HepG2 (cell line): ENCODE measurements around the gene CNTD1. TPM values are rescaled to one million over a fixed set of nuclear protein-coding genes. Genes with fewer than 3 reads are reported as not detected.

Experiments
- ATF4 ChIP-seq, 2 experiments: fragments of 450-650 bp in 1 of 2; sonication (generic) in 1 of 2; formaldehyde crosslinking; IDR thresholded peaks; 2 replicates each; pipeline versions ENCODE4 v1.5.0 to v1.8.0; 2020 to 2022; ENCODE audit warnings: mild to moderate bottlenecking in 1 of 2, missing genetic modification reagents in 1 of 2
- CREM ChIP-seq, 2 experiments: sonication (generic) in 1 of 2; formaldehyde crosslinking in 1 of 2; IDR thresholded peaks; 2 replicates each; pipeline versions ENCODE4 v1.4.0 to v1.6.1; 2016 to 2020; ENCODE audit warnings: antibody characterized with exemption in 1 of 2, mild to moderate bottlenecking in 1 of 2, missing genetic modification reagents in 1 of 2
- FOXA3 ChIP-seq: IDR thresholded peaks from 2 replicates; pipeline ENCODE4 v1.6.1; 2016; ENCODE audit warnings: missing genetic modification reagents, missing compliant biosample characterization
- KDM1A ChIP-seq: IDR thresholded peaks from 2 replicates; pipeline ENCODE4 v1.6.1; 2016; ENCODE audit warnings: missing compliant biosample characterization
- KMT2A ChIP-seq: sonication (generic); formaldehyde crosslinking; IDR thresholded peaks from 2 replicates; pipeline ENCODE4 v1.4.0; 2020; ENCODE audit warnings: missing genetic modification reagents
- PRDM4 ChIP-seq: sonication (generic); formaldehyde crosslinking; IDR thresholded peaks from 2 replicates; pipeline ENCODE4 v1.9.0; 2021; ENCODE audit warnings: missing genetic modification reagents, borderline replicate concordance
- SIN3B ChIP-seq: fragments of 150-350 bp; IDR thresholded peaks from 2 replicates; pipeline ENCODE4 v1.6.1; 2014; ENCODE audit warnings: low read length
- THAP8 ChIP-seq: sonication (generic); formaldehyde crosslinking; IDR thresholded peaks from 2 replicates; pipeline ENCODE4 v1.5.1; 2020; ENCODE audit warnings: missing genetic modification reagents, mild to moderate bottlenecking, borderline replicate concordance
- UBTF ChIP-seq: sonication (generic); formaldehyde crosslinking; IDR thresholded peaks from 2 replicates; pipeline ENCODE4 v1.4.0; 2020; ENCODE audit warnings: mild to moderate bottlenecking, missing genetic modification reagents
- ZBED4 ChIP-seq: sonication (generic); formaldehyde crosslinking; IDR thresholded peaks from 2 replicates; pipeline ENCODE4 v1.4.0; 2020; ENCODE audit warnings: missing genetic modification reagents, borderline replicate concordance
- ZEB1 ChIP-seq: IDR thresholded peaks from 2 replicates; pipeline ENCODE4 v1.6.1; 2012; ENCODE audit warnings: mild to moderate bottlenecking, low read depth, inconsistent platforms; ENCODE audit not compliant: insufficient replicate concordance
- ZNF501 ChIP-seq: sonication (generic); formaldehyde crosslinking; IDR thresholded peaks from 2 replicates; pipeline ENCODE4 v1.5.1; 2020; ENCODE audit warnings: mild to moderate bottlenecking, moderate library complexity, missing genetic modification reagents
- ZNF678 ChIP-seq: sonication (generic); formaldehyde crosslinking; IDR thresholded peaks from 2 replicates; pipeline ENCODE4 v1.4.0; 2020; ENCODE audit warnings: mild to moderate bottlenecking, missing genetic modification reagents
- ZNF740 ChIP-seq: sonication (generic); formaldehyde crosslinking; IDR thresholded peaks from 2 replicates; pipeline ENCODE4 v1.4.0; 2020; ENCODE audit warnings: missing genetic modification reagents
- ZNF883 ChIP-seq: sonication (generic); formaldehyde crosslinking; IDR thresholded peaks from 2 replicates; pipeline ENCODE4 v1.5.1; 2020; ENCODE audit warnings: mild to moderate bottlenecking, missing genetic modification reagents; ENCODE audit errors: not compliant biosample characterization
- ZSCAN31 ChIP-seq: sonication (generic); formaldehyde crosslinking; IDR thresholded peaks from 2 replicates; pipeline ENCODE4 v1.5.0; 2020; ENCODE audit warnings: low read depth, mild to moderate bottlenecking, missing genetic modification reagents
- polyA plus RNA-seq, 8 experiments: library from polyadenylated mRNA; depleted of rRNA in 3 of 8; stranded (reverse) in 7 of 8; unstranded in 1 of 8; fragments of >200 nt; fragmentation: Illumina TruSeq in 4 of 8; extraction: Trizol in 4 of 8; gene quantifications; 2 replicates each; pipeline versions ENCODE4 v1.2.1 to v1.2.3, GENCODE V29; 2011 to 2016; ENCODE audit warnings: low read depth in 4 of 8, missing spikeins in 1 of 8, mixed read lengths in 1 of 8; ENCODE audit not compliant: insufficient read depth in 1 of 8
- total RNA-seq, 5 experiments: library from RNA; depleted of rRNA; stranded (reverse); fragments of >200 nt; fragmentation: Illumina TruSeq; extraction: Trizol; gene quantifications; 2 replicates each; pipeline ENCODE4 v1.2.3, GENCODE V29; 2016; ENCODE audit warnings: low read depth in 1 of 5

CNTD1 gene
- total and polyA plus RNA-seq, 2 of the 13 experiments (the other 11 are each of a cell fraction or from before 2014, with no cell fraction given), result 0.11 to 0.15 TPM

- TF ChIP-seq ZEB1 (peak; percentile 32), ZNF678 (no peak), ZNF501 (CRISPR knock-in tag) (peak; percentile 76), THAP8 (CRISPR knock-in tag) (no peak), KMT2A (CRISPR knock-in tag) (no peak; the same call in 1 of the 2 replicates), UBTF (peak; percentile 64; the same call in 1 of the 2 replicates), KDM1A (CRISPR knock-in tag) (no peak; the same call in 1 of the 2 replicates), ZNF740 (CRISPR knock-in tag) (no peak), FOXA3 (CRISPR knock-in tag) (peak; percentile 77), ZBED4 (peak; percentile 65; the same call in 1 of the 2 replicates), CREM (IDR thresholded peaks at IDR 0.05) (peak; percentile 63), CREM (CRISPR knock-in tag; IDR thresholded peaks at IDR 0.05) (no peak), ZNF883 (peak; percentile 57), ZSCAN31 (CRISPR knock-in tag) (peak; percentile 45; the same call in 1 of the 2 replicates), PRDM4 (no peak), ATF4 (CRISPR knock-in tag; IDR thresholded peaks at IDR 0.05) (no peak; a peak in 1 of 4 replicates), SIN3B (no peak)
Measured at GRCh38 chr17:42779936-42780850, 18.5 kb upstream of the CNTD1 start, which contains the start of gene WNK4 (continued).
